ACHN (cell line): ENCODE measurements around the gene LTBP1.
"Not testable (repeated sequence)": the region's sequence is repeated elsewhere in the genome, so short reads cannot be mapped to it uniquely, and the experiment has no call there.

ENCODE experiments used
- DNase-seq: peaks from one replicate; pipeline ENCODE4 v3.0.0-alpha.2; 2015
- in situ Hi-C: cut with HindIII; loops from 2 replicates; pipeline ENCODE4 v1.10.0; 2017; ENCODE audit warnings: low sequenced_read_pairs, low pct_ligation_motif_present, low pct_unique_long_range_greater_than_20kb

The LTBP1 gene, protein sequence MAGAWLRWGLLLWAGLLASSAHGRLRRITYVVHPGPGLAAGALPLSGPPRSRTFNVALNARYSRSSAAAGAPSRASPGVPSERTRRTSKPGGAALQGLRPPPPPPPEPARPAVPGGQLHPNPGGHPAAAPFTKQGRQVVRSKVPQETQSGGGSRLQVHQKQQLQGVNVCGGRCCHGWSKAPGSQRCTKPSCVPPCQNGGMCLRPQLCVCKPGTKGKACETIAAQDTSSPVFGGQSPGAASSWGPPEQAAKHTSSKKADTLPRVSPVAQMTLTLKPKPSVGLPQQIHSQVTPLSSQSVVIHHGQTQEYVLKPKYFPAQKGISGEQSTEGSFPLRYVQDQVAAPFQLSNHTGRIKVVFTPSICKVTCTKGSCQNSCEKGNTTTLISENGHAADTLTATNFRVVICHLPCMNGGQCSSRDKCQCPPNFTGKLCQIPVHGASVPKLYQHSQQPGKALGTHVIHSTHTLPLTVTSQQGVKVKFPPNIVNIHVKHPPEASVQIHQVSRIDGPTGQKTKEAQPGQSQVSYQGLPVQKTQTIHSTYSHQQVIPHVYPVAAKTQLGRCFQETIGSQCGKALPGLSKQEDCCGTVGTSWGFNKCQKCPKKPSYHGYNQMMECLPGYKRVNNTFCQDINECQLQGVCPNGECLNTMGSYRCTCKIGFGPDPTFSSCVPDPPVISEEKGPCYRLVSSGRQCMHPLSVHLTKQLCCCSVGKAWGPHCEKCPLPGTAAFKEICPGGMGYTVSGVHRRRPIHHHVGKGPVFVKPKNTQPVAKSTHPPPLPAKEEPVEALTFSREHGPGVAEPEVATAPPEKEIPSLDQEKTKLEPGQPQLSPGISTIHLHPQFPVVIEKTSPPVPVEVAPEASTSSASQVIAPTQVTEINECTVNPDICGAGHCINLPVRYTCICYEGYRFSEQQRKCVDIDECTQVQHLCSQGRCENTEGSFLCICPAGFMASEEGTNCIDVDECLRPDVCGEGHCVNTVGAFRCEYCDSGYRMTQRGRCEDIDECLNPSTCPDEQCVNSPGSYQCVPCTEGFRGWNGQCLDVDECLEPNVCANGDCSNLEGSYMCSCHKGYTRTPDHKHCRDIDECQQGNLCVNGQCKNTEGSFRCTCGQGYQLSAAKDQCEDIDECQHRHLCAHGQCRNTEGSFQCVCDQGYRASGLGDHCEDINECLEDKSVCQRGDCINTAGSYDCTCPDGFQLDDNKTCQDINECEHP (N-terminal part only)

DNA sequence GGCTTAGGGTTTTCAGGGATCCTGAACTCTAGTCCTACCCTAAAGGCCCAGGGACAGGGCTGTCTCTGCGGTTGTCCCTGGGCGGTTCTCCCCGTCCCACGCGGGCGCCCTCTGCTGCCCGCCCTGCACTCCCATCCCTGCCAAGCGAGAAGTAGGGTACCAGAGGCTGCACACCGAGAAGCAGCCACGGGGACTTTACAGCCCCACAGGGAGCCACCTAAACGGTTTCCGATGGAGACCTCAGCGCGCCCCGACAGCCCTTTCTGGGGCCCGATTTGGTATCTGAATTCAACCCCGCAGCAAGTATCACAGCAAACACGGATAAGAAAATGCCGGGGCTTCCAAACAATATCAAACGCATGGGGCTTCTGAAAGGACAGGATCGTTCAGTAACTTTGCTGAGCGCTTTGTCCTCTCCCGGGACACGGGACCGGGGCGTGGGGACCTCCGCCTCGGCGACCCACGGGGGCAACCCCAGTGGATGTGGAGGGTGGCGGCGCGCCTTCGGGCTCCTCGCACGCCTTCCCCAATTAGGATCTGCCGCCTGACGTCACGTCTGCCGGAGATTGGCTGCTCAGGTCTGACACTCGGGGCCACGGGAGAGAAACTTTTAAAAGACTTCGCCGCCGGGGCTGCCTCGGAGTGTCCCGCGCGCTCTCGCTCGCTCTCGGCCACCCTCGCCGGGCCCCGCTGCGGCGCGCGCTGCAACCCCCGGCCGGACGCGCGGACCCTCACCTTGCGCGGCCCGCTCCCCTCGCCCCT is at the start of gene LTBP1:
TSS of gene LTBP1 (plus strand) at position 640 of the 762 bp plus-strand sequence. CDS start 372 bp downstream, outside the sequence.
- DNase-seq = peak; percentile 69

DNA sequence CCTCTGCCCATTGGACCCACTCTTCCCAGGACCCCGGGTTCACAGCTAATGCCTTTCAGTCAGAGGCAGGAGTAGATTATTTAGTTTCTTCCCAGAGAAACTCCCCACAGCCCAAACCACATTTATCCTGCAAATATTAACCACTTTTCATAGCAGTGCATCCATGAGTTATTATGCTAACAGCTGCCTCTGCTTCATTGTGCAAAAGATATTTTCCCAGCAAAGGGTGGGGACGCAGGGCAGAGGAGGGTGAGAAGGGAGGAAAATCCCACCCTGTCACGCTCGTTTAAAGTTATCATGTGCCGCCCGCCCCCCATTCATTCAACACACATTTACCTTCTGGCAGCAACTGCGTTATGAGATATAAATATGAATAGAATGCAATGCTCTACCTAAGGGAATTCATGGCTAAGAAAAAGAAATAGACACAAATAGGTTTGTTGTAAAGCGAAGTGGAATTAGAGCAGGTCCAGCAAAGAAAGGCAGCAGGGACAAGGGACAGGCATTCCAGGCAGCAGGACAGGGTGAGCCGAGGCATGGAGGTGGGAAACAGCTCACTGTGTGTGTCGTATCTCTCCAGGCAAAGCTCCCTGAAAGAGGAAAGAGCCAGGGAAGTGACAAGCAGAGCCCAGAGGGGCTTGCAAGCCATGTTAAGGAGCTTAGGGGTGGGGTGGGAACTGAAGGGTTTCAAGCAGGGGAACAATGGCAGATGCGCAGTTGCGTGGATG is 46.3 kb upstream of the LTBP1 start:
- in situ Hi-C loops = no loop called here
- DNase-seq = no peak

More for the DNA sequence above, at the start of gene LTBP1:
- in situ Hi-C loops = no loop called here

DNA sequence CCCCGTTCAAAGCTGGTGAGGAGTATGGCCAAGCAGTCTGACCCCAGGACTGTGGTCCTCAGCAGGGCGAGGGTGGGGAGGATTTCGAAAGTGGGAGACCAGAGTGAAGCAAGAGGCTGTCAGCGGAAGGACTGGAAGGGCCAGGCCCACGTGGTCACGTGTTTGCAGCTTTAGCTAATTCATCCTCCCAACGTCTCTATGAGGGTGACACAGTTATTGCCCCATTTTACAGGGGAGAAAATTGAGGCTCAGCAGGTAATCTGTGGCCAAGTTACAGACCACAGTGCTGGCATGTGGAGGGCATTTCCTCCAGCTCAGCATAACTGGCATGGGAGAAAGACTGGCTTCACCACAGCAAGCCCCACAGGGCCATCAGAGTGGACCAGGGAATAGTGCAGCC is 45.4 kb upstream of the LTBP1 start:
- DNase-seq = no peak
- in situ Hi-C loops = no loop called here

DNA sequence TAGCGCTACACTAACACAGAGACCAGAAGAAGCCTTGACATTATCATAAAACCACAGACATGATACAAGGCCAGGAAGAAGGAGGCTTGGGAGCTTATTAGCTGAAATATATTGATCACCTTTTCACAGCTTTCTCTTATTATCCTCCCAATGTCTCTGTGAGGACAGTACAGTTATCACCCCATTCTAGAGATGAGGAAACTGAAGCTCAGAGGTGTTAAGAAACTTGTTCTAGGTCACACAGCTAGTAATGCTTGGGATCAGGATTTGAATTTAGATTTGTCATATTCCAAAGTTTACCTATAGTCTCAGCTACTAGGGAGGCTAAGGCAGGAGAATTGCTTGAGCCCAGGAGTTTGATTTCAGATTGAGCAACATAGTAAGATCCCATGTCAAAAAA is 44.6 kb upstream of the LTBP1 start:
- DNase-seq = no peak
- in situ Hi-C loops = no loop called here

DNA sequence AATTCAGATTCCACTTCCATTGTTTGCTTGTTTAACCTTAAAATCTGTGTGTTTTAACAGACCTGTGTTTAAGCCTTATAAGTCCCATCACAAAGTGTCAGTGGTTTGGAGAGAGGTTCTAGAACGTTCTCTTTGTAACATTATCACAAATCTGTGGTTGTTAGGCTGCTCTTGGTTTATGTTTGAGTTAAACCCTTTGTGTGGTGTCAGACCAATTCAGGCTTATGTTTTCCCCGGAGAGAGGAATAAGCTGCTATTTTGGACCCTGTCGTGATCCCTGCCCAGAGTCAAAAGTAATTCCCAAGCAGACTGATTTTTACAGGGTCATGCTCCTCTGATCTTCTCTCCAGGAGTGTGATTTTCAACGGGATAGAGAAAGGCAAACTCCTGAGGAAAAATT is 43.8 kb upstream of the LTBP1 start:
- in situ Hi-C loops = no loop called here
- no peak for DNase-seq

DNA sequence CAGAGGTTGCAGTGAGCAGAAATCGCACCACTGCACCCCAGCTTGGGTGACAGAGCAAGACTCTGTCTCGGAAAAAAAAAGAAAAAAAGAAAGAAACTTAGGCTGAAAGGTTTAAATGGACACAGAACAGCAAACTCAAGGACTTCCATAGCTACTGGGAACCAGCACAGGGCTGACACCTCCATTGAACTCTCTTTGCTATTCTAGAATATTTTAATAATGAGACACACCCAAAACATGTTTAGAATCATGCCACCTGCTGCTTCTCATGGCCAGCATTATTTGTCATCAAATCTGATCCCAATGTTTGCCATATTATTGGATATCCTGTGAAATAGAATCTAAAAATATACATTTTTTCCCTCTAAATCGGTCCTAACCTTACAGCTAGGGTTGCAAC is 42.7 kb upstream of the LTBP1 start:
- DNase-seq = no peak
- in situ Hi-C loops = no loop called here

DNA sequence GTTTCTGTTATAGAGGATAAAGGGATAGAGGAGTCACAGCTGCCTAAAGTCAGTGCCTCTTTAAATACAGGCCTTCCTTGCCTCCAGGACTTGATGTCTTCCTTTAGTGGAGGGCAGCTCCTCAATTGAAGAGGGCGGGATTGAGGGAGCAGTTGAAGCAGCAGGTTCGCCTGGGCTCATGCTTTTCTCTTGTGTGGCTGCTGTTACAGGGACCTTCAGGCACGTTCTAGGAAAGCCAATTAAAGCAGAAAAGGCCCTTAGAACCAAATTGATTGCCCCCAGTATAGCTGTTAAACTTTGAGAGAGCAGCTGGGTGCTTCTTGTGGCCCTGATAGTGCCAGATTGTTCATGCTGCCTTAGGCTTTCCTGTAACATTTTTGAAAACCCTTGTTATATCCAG is 42.0 kb upstream of the LTBP1 start:
- in situ Hi-C loops = no loop called here
- DNase-seq = no peak

DNA sequence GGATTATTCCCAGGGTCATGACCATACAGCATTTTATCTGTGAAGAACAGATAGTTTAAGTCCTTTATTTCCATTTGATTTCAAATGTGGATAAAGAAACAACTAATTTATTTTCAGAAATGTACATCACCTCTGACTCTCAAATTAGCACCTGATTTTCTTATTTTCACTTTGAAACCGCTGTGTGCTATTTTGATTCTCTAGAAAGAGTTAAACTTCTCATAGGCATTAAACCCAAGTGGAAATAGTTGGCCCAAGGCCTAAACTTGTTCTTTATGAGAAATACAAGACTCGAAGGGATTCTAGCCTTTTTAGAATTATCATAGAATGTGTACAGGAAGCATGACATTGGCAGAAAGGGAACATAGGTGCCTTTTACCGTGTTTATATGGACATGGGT is 41.5 kb upstream of the LTBP1 start:
- in situ Hi-C loops = no loop called here
- no peak for DNase-seq

DNA sequence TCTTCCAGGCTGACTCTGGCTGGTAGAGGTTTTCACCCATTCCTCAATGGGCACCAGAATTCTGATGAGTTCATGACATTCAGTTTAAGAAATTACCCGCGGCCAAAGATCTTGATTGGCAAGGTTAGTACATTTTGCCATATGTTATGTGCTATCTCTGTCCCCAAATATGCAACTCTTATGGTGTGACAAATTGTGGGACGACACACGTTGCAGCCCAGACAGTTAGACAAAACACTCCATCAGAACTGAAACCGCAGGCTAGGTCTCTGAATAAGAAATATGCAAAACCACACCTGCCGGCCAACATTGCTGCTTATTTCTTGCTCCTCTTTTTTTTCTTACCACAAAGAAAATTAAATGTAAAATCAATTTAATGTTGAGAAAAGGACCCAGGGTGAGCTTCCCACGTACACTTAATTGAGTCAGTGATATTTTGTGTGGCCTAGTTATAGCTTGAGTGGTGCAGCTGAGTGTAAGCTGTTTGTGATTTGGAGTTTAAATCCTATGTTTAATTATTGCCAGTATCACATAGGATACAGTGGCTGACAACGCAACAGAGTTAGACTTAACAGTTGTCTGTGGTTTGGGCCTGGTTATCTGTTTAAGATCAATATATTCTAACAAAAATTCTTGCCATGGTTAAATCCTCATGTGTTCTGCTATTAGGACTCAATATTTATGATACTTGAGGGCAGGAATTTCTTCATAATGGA is 35.7 kb upstream of the LTBP1 start:
- DNase-seq = no peak
- in situ Hi-C loops = no loop called here

DNA sequence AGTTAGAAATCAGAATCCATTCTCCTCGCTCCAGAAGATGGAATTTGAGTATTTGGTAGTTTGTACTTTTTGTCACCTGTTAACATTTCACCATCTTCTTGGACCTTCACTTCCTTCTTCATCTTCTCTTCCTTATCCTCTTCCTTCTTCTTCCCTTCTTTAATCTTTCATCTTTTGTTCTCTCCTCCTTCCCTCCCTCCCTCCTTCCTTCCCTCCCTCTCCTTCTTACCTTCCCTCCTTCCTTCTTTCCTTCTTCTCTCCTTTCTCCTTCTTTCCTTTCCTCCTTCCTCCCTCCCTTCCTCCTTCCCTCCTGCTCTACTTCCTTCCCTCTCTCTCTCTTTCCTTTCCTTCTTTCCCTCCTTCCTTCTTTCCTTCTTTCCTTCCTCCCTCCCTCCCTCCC is 31.1 kb upstream of the LTBP1 start:
- in situ Hi-C loops = no loop called here
- DNase-seq = no peak

DNA sequence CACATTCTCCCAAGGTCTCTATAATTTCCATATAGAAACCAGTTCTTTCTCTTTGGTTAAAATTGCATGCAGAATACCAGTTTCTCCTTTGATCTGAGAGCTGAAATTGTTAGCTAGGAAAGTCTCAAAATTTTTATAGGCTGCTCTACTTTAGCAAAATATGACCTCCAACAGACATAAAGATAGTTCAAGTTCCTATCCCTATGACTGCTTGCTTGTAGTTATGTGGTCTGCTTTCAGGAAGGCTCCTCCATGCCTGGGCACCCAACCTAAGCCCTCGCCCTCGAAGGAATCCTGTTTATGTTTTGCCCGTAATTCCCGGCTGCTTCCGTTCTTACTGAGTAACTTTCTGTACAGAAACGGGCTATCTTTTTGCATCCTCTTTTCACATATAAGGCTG is 28.0 kb upstream of the LTBP1 start:
- no peak for DNase-seq
- in situ Hi-C loops = no loop called here

DNA sequence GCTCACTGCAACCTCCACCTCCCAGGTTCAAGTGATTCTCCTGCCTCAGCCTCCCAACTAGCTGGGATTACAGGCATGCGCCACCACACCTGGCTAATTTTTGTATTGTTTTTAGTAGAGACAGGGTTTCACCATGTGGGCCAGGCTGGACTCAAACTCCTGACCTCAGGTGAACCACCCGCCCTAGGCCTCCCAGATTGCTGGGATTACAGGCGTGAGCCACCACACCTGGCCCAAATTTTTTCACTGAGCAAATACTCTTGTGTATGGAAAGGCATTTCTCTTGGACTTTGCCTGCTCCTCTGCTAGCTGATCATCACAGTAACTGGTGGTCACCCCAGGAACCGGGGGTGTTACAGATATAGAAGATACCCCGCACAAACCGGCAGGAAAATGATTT is 26.9 kb upstream of the LTBP1 start:
- DNase-seq, in situ Hi-C loops: not testable (repeated sequence)

DNA sequence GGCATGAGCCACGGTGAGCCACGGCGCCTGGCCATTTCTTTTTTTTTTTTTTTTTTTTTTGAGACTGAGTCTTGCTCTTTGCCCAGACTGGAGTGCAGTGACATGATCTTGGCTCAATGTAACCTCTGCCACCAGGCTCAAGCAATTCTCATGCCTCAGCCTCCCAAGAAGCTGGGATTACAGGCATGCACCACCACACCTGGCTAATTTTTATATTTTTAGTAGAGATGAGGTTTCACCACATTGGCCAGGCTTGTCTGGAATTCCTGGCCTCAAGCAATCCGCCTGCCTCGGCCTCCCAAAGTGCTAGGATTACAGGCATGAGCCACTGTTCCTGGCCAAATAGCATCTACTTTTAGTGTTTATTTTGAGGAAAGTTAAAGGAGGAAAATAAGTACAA is 25.3 kb upstream of the LTBP1 start:
- in situ Hi-C loops, DNase-seq: not testable (repeated sequence)

DNA sequence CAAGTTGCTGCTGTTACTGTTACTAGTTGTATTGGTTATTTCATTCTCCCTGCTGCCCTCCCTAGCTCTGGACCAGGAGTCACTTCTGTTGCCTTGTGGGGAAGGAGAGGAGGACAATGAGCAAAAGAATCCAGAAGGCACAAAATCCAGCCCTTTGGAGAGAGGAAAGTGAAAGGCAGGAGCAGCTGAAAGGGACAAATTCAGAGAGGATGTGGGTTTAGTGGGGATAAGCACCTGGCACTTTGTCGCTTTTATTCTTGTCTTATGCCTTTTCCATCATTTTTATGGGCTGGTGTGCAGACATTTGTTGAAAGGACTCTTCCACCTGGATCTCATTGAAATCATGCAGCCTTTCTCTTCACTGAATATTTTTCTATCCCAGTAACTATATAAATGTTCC is 24.3 kb upstream of the LTBP1 start:
- DNase-seq = no peak
- in situ Hi-C loops = no loop called here

DNA sequence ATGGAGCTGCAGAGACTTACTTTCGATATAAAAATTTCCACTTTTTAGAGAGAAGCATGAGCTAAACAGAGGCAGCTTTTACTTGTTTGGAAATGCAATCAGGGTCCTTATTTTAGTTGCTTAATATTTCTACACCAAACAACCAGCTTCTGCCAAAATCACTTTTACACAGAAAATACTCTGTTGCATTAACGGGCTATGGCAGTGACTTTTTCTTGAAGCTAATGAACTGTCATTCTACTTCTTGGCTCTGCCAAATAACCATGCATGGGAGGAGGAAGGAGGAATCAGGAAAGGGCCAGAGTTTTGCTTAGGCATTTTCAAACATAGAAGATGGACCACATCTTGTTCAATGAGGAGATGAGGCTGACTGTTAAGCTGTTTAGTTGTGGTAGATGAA is 23.6 kb upstream of the LTBP1 start:
- in situ Hi-C loops = no loop called here
- DNase-seq = no peak

DNA sequence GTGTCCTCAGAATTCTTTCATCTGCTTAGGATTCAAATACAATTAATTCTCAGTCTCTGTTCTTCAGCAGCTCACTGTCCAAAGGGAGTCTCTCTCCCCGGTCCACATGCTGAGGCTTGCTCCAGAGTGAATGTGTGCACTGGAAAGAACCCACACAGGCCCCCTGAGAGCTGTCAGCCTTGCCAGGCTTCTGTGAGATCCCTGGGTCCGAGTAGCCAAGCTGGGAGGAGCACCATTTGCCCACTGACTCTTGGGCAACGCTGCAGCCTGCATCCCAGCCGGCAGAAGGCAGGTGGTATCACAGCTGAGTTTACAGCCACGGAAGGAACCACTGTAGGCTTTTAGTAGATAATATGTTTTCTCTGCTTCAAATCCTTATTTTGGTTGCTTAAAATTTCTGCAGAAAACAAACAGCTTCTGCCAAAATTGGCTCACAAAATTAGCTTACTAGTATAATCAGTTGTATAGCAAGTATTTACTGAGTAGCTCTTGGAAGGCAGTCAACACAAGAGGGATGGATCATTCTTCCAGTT is 21.4 kb upstream of the LTBP1 start:
- no peak for DNase-seq
- in situ Hi-C loops = no loop called here
